Cardiac muscle cell (in vitro differentiated cells and primary cell): ENCODE results near the gene CCDC6. TPM values are rescaled to one million over a fixed set of nuclear protein-coding genes. Genes with fewer than 3 reads are reported as not detected.

Experiments used
- DNase-seq, 2 donors: peaks; one replicate each; pipeline versions ENCODE4 v3.0.0 to v3.0.0-alpha.2; 2010 to 2017; ENCODE audit warnings: low read depth in 1 of 2, low spot score in 1 of 2
- H3K27ac ChIP-seq: fragments of 200-600 bp; sonication (generic); 2 replicates; pipeline ENCODE4 v1.5.1; 2016
- H3K27me3 ChIP-seq: fragments of 200-600 bp; sonication (generic); 2 replicates; pipeline ENCODE4 v1.6.0; 2016; ENCODE audit warnings: control low read depth
- H3K36me3 ChIP-seq: fragments of 200-600 bp; sonication (generic); 2 replicates; pipeline ENCODE4 v1.5.1; 2016; ENCODE audit warnings: control low read depth
- H3K4me1 ChIP-seq: fragments of 200-600 bp; sonication (generic); 2 replicates; pipeline ENCODE4 v1.8.1; 2017; ENCODE audit warnings: low read depth, mild to moderate bottlenecking, mixed run types
- H3K4me3 ChIP-seq: fragments of 200-600 bp; sonication (generic); 2 replicates; pipeline ENCODE4 v1.5.1; 2016; ENCODE audit warnings: mild to moderate bottlenecking
- H3K9me3 ChIP-seq: fragments of 200-600 bp; sonication (generic); 2 replicates; pipeline ENCODE4 v1.5.1; 2017; ENCODE audit warnings: low read depth, mild to moderate bottlenecking, control low read depth
- CTCF ChIP-seq: IDR thresholded peaks from 2 replicates; pipeline ENCODE4 v1.5.1; 2012; ENCODE audit warnings: low read depth, mild to moderate bottlenecking, low read length
- polyA plus RNA-seq: library from polyadenylated mRNA; unstranded; fragments of >200 nt; fragmentation: Nextera tagmentation; extraction: Ambion mirVana; gene quantifications from 2 replicates; pipeline ENCODE4 v1.2.1, GENCODE V29; 2016
- total RNA-seq: library from RNA; depleted of rRNA; stranded (reverse); fragments of >200 nt; gene quantifications from 2 replicates; pipeline ENCODE4 v1.2.3, GENCODE V29; 2016

CCDC6 gene
- total and polyA plus RNA-seq, 2 experiments from 2014 or later: 11.0 to 22.2 TPM

- no peak for TF ChIP-seq CTCF
- no peak for DNase-seq
- Histone ChIP-seq H3K9me3 (no peaks in the 10 kb centered on the region), H3K4me1 (peaks cover 21% of the 10 kb centered on the region), H3K4me3 (no peak overlapping the region), H3K36me3 (no peaks in the 10 kb centered on the region), H3K27ac (no peak overlapping the region), H3K27me3 (no peaks in the 10 kb centered on the region)
These were observed 14.4 kb downstream of the CCDC6 start for GRCh38 chr10:59891936-59892335.

- Histone ChIP-seq H3K4me1 (peaks cover 15% of the 10 kb centered on the region), H3K27me3 (no peaks in the 10 kb centered on the region), H3K27ac (no peak overlapping the region), H3K36me3 (no peaks in the 10 kb centered on the region), H3K9me3 (no peaks in the 10 kb centered on the region), H3K4me3 (no peak overlapping the region)
- DNase-seq: no peak
- TF ChIP-seq CTCF: no peak
These were observed 15.0 kb downstream of the CCDC6 start for GRCh38 chr10:59891349-59891748.

GRCh38 chr10:59888781-59889435 lies 17.4 kb downstream of the CCDC6 start:
- no peak overlapping the region for H3K27ac ChIP-seq
- H3K4me1 ChIP-seq: no peaks in the 10 kb centered on the region

GRCh38 chr10:59887972-59888640 lies 18.2 kb downstream of the CCDC6 start:
- Histone ChIP-seq H3K9me3 (no peaks in the 10 kb centered on the region), H3K4me1 (no peaks in the 10 kb centered on the region), H3K4me3 (no peak overlapping the region), H3K36me3 (no peaks in the 10 kb centered on the region), H3K27ac (no peak overlapping the region), H3K27me3 (no peaks in the 10 kb centered on the region)
- no peak for DNase-seq
- TF ChIP-seq CTCF: no peak

More at GRCh38 chr10:59888781-59889435, 17.4 kb downstream of the CCDC6 start:
- no peak overlapping the region for H3K4me3 ChIP-seq
- H3K36me3 ChIP-seq: no peaks in the 10 kb centered on the region
- H3K27me3 ChIP-seq: no peaks in the 10 kb centered on the region
- no peaks in the 10 kb centered on the region for H3K9me3 ChIP-seq
- no peak for TF ChIP-seq CTCF
- DNase-seq: no peak

GRCh38 chr10:59887006-59887405 lies 19.4 kb downstream of the CCDC6 start:
- Histone ChIP-seq H3K27ac (no peak overlapping the region), H3K27me3 (no peaks in the 10 kb centered on the region), H3K36me3 (no peaks in the 10 kb centered on the region), H3K9me3 (no peaks in the 10 kb centered on the region), H3K4me1 (no peaks in the 10 kb centered on the region), H3K4me3 (no peak overlapping the region)
- DNase-seq: no peak
- no peak for TF ChIP-seq CTCF
